D721Med (cell line): Measurements from ENCODE around the gene CD320.
A peak's percentile ranks its signal among the peaks of the same experiment; 100 is the strongest.

Source experiments
- DNase-seq: peaks from one replicate; pipeline ENCODE4 v3.0.0; 2011; ENCODE audit warnings: low spot score; ENCODE audit not compliant: insufficient read length
- FAIRE-seq: peaks from 2 replicates; lab custom pipeline; 2011; peaks lifted over from hg19 to GRCh38; lab: Jason Lieb, UNC
- TF ChIP-seq, protein P1 (sequence below): IDR thresholded peaks from 2 replicates; pipeline ENCODE4 v1.5.1; 2012; ENCODE audit warnings: mild to moderate bottlenecking, control low read depth; ENCODE audit not compliant: insufficient read depth; ENCODE audit errors: missing control alignments

Gene CD320

GRCh38 chr19:8336072-8336569 is 28.0 kb upstream of the CD320 start:
- TF ChIP-seq, protein P1, sequence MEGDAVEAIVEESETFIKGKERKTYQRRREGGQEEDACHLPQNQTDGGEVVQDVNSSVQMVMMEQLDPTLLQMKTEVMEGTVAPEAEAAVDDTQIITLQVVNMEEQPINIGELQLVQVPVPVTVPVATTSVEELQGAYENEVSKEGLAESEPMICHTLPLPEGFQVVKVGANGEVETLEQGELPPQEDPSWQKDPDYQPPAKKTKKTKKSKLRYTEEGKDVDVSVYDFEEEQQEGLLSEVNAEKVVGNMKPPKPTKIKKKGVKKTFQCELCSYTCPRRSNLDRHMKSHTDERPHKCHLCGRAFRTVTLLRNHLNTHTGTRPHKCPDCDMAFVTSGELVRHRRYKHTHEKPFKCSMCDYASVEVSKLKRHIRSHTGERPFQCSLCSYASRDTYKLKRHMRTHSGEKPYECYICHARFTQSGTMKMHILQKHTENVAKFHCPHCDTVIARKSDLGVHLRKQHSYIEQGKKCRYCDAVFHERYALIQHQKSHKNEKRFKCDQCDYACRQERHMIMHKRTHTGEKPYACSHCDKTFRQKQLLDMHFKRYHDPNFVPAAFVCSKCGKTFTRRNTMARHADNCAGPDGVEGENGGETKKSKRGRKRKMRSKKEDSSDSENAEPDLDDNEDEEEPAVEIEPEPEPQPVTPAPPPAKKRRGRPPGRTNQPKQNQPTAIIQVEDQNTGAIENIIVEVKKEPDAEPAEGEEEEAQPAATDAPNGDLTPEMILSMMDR: no peak
- FAIRE-seq: no peak
- no peak for DNase-seq

DNA sequence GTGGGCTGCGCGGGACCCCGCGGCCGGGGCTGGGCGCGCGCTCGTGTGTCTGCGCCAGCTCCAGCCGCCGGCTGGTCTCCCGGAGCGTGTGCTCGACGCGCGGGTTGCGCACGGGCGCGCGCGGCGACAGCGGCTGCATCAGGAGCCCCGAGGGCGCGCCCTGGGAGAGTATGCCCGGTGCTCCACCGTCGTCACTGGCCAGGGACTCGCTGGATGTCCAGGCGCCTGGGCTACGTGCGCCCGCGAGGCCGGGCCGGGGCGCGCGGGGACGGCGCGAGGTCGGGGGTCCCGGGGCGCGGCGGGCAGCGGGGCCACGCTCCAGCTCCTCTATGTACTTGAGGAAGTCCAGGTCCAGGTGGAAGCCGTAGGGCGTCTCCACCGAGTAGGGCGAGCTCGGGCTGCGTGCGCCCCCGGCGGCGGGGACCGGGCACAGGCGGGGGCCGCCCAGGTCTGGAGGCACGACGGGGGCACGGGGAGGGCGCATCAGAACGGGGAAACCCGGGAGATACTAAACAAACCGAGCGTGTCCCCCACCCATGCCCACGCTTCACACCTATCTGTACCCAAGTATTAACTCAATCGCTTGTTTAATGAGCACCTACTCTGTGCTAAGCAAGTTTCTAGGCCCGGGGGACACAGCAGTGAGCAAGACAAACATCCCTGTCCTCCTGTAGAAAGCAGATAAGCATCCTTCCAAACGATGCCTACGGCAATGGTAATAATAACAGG is 27.3 kb upstream of the CD320 start:
- no peak for DNase-seq
- FAIRE-seq: no peak
- TF ChIP-seq, protein P1: peak; percentile 8

GRCh38 chr19:8334458-8335342 is 26.5 kb upstream of the CD320 start:
- FAIRE-seq: no peak

GRCh38 chr19:8333767-8334457 is 25.8 kb upstream of the CD320 start:
- no peak for FAIRE-seq
- TF ChIP-seq, protein P1: no peak
- DNase-seq: no peak

More at GRCh38 chr19:8334458-8335342, 26.5 kb upstream of the CD320 start:
- TF ChIP-seq, protein P1: no peak
- peak; percentile 90 for DNase-seq

GRCh38 chr19:8332976-8333766 is 25.0 kb upstream of the CD320 start:
- TF ChIP-seq, protein P1: no peak
- DNase-seq (no peak), FAIRE-seq (no peak)

- FAIRE-seq: no peak
- TF ChIP-seq, protein P1: no peak
- DNase-seq: no peak
These were observed 23.2 kb upstream of the CD320 start for GRCh38 chr19:8331263-8331845.
